ENCODE results near the gene PLCB3. TPM values are rescaled to one million over a fixed set of nuclear protein-coding genes. Genes with fewer than 3 reads are reported as not detected.

Gene PLCB3
- total and polyA plus RNA-seq, 2 of the 13 experiments (the other 11 are each of a cell fraction or from before 2014, with no cell fraction given), result 7.5 to 13.8 TPM

GRCh38 chr11:64246871-64247728 is 4.2 kb upstream of the PLCB3 start, which contains the start of gene PPP1R14B (continued):
- TF ChIP-seq DMTF1 (CRISPR knock-in tag; IDR thresholded peaks at IDR 0.05) (no peak), MED13 (CRISPR knock-in tag; IDR thresholded peaks at IDR 0.05) (no peak), POGK (CRISPR knock-in tag; conservative IDR thresholded peaks at IDR 0.05) (peak; percentile 86), ZSCAN20 (CRISPR knock-in tag; IDR thresholded peaks at IDR 0.05; ENCODE audit: borderline replicate concordance) (no peak), FOXA1 (IDR thresholded peaks at IDR 0.05) (no peak), FOXA1 (CRISPR knock-in tag; IDR thresholded peaks at IDR 0.05) (no peak), JUN (CRISPR knock-in tag; IDR thresholded peaks at IDR 0.05) (no peak), TCF7L2 (IDR thresholded peaks at IDR 0.05; ENCODE audit: low read depth, low read length) (no peak), CEBPB (IDR thresholded peaks at IDR 0.05; ENCODE audit: borderline replicate concordance, low read depth, low read length) (no peak), ZNF264 (CRISPR knock-in tag; IDR thresholded peaks at IDR 0.05) (no peak), ZBTB37 (CRISPR knock-in tag; IDR thresholded peaks at IDR 0.05) (no peak), ZFP36L1 (CRISPR knock-in tag; IDR thresholded peaks at IDR 0.05) (no peak), STAG1 (CRISPR knock-in tag; IDR thresholded peaks at IDR 0.05) (no peak), MLXIP (CRISPR knock-in tag; IDR thresholded peaks at IDR 0.05; ENCODE audit: borderline replicate concordance) (no peak), ZNF781 (CRISPR knock-in tag; IDR thresholded peaks at IDR 0.05; ENCODE audit: borderline replicate concordance, not compliant biosample characterization) (peak; percentile 26), GATAD2A (CRISPR knock-in tag; IDR thresholded peaks at IDR 0.05) (peak; percentile 17; the same call in 1 of the 2 replicates), HNRNPUL1 (IDR thresholded peaks at IDR 0.05; ENCODE audit: low read depth, low read length) (no peak), HMGA1 (CRISPR knock-in tag; conservative IDR thresholded peaks at IDR 0.05) (no peak), ZNF724P (CRISPR knock-in tag; IDR thresholded peaks at IDR 0.05; ENCODE audit: borderline replicate concordance) (peak; percentile 87), ZBTB7B (CRISPR knock-in tag; IDR thresholded peaks at IDR 0.05) (no peak), ZNF792 (CRISPR knock-in tag; IDR thresholded peaks at IDR 0.05) (no peak; the same call in 1 of the 2 replicates)
- TF ChIP-seq, protein P1, sequence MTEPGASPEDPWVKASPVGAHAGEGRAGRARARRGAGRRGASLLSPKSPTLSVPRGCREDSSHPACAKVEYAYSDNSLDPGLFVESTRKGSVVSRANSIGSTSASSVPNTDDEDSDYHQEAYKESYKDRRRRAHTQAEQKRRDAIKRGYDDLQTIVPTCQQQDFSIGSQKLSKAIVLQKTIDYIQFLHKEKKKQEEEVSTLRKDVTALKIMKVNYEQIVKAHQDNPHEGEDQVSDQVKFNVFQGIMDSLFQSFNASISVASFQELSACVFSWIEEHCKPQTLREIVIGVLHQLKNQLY (CRISPR knock-in tag; IDR thresholded peaks at IDR 0.05), result no peak
